HepG2 (cell line): ENCODE measurements around the gene INHBE. TPM values are rescaled to one million over a fixed set of nuclear protein-coding genes. Genes with fewer than 3 reads are reported as not detected.

ENCODE experiments used
- CREM ChIP-seq, 2 experiments: sonication (generic) in 1 of 2; formaldehyde crosslinking in 1 of 2; IDR thresholded peaks; 2 replicates each; pipeline versions ENCODE4 v1.4.0 to v1.6.1; 2016 to 2020; ENCODE audit warnings: antibody characterized with exemption in 1 of 2, mild to moderate bottlenecking in 1 of 2, missing genetic modification reagents in 1 of 2
- NR2F2 ChIP-seq: IDR thresholded peaks from 2 replicates; pipeline ENCODE4 v1.6.1; 2012; ENCODE audit warnings: low read depth, inconsistent platforms, borderline replicate concordance
- POGZ ChIP-seq: sonication (generic); formaldehyde crosslinking; IDR thresholded peaks from 2 replicates; pipeline ENCODE4 v1.4.0; 2020; ENCODE audit warnings: mild to moderate bottlenecking, missing genetic modification reagents
- RORA ChIP-seq: sonication (generic); formaldehyde crosslinking; IDR thresholded peaks from 2 replicates; pipeline ENCODE4 v1.5.0; 2020; ENCODE audit warnings: mild to moderate bottlenecking, missing genetic modification reagents, moderate library complexity
- TBX2 ChIP-seq: sonication (generic); formaldehyde crosslinking; IDR thresholded peaks from 2 replicates; pipeline ENCODE4 v1.5.0; 2020; ENCODE audit warnings: missing genetic modification reagents, mild to moderate bottlenecking, borderline replicate concordance
- ZNF569 ChIP-seq: sonication (generic); formaldehyde crosslinking; IDR thresholded peaks from 2 replicates; pipeline ENCODE4 v1.5.0; 2020; ENCODE audit warnings: mild to moderate bottlenecking, missing genetic modification reagents, moderate library complexity, borderline replicate concordance
- ZNF670 ChIP-seq: sonication (generic); formaldehyde crosslinking; IDR thresholded peaks from 2 replicates; pipeline ENCODE4 v1.8.0; 2022; ENCODE audit warnings: mild to moderate bottlenecking, missing genetic modification reagents, borderline replicate concordance
- polyA plus RNA-seq, 8 experiments: library from polyadenylated mRNA; depleted of rRNA in 3 of 8; stranded (reverse) in 7 of 8; unstranded in 1 of 8; fragments of >200 nt; fragmentation: Illumina TruSeq in 4 of 8; extraction: Trizol in 4 of 8; gene quantifications; 2 replicates each; pipeline versions ENCODE4 v1.2.1 to v1.2.3, GENCODE V29; 2011 to 2016; ENCODE audit warnings: low read depth in 4 of 8, missing spikeins in 1 of 8, mixed read lengths in 1 of 8; ENCODE audit not compliant: insufficient read depth in 1 of 8
- total RNA-seq, 5 experiments: library from RNA; depleted of rRNA; stranded (reverse); fragments of >200 nt; fragmentation: Illumina TruSeq; extraction: Trizol; gene quantifications; 2 replicates each; pipeline ENCODE4 v1.2.3, GENCODE V29; 2016; ENCODE audit warnings: low read depth in 1 of 5
- TF ChIP-seq, protein P1 (sequence below): sonication (generic); formaldehyde crosslinking; IDR thresholded peaks from 2 replicates; pipeline ENCODE4 v1.8.0; 2022; ENCODE audit warnings: mild to moderate bottlenecking, missing genetic modification reagents, borderline replicate concordance
- TF ChIP-seq, protein P2 (sequence below): sonication (generic); formaldehyde crosslinking; IDR thresholded peaks from 2 replicates; pipeline ENCODE4 v1.4.0; 2020; ENCODE audit warnings: missing genetic modification reagents
- TF ChIP-seq, protein P3 (sequence below): sonication (generic); formaldehyde crosslinking; IDR thresholded peaks from 2 replicates; pipeline ENCODE4 v1.8.1; 2023; ENCODE audit warnings: mild to moderate bottlenecking, inconsistent platforms, moderate library complexity, missing genetic modification reagents, borderline replicate concordance
- TF ChIP-seq, protein P4 (sequence below), 2 experiments: sonication (generic) in 1 of 2; formaldehyde crosslinking in 1 of 2; IDR thresholded peaks; 2 replicates each; pipeline versions ENCODE4 v1.5.1 to v1.6.1; 2011 to 2020; ENCODE audit warnings: borderline replicate concordance in 1 of 2, low read depth in 1 of 2, low read length in 1 of 2, mild to moderate bottlenecking in 1 of 2, missing genetic modification reagents in 1 of 2, moderate library complexity in 1 of 2
- TF ChIP-seq, protein P5 (sequence below): sonication (generic); formaldehyde crosslinking; IDR thresholded peaks from 2 replicates; pipeline ENCODE4 v1.8.1; 2022; ENCODE audit warnings: low read depth, mild to moderate bottlenecking, missing genetic modification reagents
- TF ChIP-seq, protein P6 (sequence below): sonication (generic); formaldehyde crosslinking; IDR thresholded peaks from 2 replicates; pipeline ENCODE4 v1.8.1; 2023; ENCODE audit warnings: mild to moderate bottlenecking, missing genetic modification reagents
- TF ChIP-seq, protein P7 (sequence below): fragments of 450-650 bp; IDR thresholded peaks from 2 replicates; pipeline ENCODE4 v1.6.1; 2017

INHBE gene
- total and polyA plus RNA-seq, 2 of the 13 experiments (the other 11 are each of a cell fraction or from before 2014, with no cell fraction given) = 17.0 to 32.0 TPM

DNA sequence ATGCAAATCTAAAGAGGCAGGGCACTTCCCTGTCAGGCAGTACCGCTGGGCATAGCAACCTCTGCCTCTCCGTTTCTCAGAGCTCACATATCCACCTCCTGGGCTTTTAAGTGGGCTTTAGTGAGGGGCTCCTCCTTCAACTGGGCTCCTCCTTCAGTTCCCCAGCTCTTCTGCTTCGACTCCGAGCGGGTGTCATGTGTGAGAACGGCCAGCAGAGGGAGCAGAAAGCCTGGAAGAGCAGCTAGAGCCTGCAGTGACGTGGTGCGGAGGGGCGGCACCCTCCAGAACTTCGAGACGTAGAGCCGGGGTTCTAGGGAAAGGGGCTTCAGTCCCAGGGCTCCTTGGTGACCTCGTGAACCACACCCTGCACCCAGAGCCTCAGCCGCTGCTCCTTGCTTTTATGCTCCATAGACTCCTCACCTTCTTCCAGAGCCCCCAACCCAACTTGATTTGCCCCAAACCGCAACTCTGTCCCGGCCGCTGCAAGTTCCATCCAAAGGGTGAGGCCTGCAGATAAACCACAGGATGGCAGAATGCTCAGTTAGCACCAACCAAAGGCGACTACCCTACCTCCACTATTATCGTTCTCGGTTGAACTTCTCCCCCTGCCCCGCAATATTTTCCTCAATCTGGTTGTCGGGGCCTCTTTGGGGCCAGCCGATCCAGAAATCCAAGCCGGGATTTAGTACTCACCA, 4.1 kb downstream of the INHBE start (continued):
- TF ChIP-seq, protein P1, sequence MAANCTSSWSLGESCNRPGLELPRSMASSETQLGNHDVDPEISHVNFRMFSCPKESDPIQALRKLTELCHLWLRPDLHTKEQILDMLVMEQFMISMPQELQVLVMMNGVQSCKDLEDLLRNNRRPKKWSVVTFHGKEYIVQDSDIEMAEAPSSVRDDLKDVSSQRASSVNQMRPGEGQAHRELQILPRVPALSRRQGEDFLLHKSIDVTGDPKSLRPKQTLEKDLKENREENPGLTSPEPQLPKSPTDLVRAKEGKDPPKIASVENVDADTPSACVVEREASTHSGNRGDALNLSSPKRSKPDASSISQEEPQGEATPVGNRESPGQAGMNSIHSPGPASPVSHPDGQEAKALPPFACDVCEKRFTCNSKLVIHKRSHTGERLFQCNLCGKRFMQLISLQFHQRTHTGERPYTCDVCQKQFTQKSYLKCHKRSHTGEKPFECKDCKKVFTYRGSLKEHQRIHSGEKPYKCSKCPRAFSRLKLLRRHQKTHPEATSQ (CRISPR knock-in tag) = no peak
- TF ChIP-seq, protein P2, sequence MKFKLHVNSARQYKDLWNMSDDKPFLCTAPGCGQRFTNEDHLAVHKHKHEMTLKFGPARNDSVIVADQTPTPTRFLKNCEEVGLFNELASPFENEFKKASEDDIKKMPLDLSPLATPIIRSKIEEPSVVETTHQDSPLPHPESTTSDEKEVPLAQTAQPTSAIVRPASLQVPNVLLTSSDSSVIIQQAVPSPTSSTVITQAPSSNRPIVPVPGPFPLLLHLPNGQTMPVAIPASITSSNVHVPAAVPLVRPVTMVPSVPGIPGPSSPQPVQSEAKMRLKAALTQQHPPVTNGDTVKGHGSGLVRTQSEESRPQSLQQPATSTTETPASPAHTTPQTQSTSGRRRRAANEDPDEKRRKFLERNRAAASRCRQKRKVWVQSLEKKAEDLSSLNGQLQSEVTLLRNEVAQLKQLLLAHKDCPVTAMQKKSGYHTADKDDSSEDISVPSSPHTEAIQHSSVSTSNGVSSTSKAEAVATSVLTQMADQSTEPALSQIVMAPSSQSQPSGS (CRISPR knock-in tag) = peak; percentile 12; the same call in 1 of the 2 replicates
- no peak for TF ChIP-seq NR2F2
- TF ChIP-seq ZNF670 (CRISPR knock-in tag) = no peak
- TF ChIP-seq RORA (CRISPR knock-in tag) = no peak
- TF ChIP-seq, protein P3, sequence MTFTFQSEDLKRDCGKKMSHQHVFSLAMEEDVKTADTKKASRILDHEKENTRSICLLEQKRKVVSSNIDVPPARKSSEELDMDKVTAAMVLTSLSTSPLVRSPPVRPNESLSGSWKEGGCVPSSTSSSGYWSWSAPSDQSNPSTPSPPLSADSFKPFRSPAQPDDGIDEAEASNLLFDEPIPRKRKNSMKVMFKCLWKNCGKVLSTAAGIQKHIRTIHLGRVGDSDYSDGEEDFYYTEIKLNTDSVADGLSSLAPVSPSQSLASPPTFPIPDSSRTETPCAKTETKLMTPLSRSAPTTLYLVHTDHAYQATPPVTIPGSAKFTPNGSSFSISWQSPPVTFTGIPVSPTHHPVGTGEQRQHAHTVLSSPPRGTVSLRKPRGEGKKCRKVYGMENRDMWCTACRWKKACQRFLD (CRISPR knock-in tag) = no peak
- TF ChIP-seq TBX2 = 0 out of 2 replicates have a peak, but pooled peaks have one; percentile 48
- TF ChIP-seq POGZ = peak; percentile 35; the same call in 1 of the 2 replicates
- TF ChIP-seq CREM (IDR thresholded peaks at IDR 0.05) = peak; percentile 73
- TF ChIP-seq CREM (CRISPR knock-in tag; IDR thresholded peaks at IDR 0.05) = no peak
- TF ChIP-seq, protein P4, sequence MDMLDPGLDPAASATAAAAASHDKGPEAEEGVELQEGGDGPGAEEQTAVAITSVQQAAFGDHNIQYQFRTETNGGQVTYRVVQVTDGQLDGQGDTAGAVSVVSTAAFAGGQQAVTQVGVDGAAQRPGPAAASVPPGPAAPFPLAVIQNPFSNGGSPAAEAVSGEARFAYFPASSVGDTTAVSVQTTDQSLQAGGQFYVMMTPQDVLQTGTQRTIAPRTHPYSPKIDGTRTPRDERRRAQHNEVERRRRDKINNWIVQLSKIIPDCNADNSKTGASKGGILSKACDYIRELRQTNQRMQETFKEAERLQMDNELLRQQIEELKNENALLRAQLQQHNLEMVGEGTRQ (IDR thresholded peaks at IDR 0.05; ENCODE audit: low read depth, low read length) = no peak
- TF ChIP-seq, protein P4 (CRISPR knock-in tag; IDR thresholded peaks at IDR 0.05; ENCODE audit: borderline replicate concordance) = no peak
- TF ChIP-seq, protein P5, sequence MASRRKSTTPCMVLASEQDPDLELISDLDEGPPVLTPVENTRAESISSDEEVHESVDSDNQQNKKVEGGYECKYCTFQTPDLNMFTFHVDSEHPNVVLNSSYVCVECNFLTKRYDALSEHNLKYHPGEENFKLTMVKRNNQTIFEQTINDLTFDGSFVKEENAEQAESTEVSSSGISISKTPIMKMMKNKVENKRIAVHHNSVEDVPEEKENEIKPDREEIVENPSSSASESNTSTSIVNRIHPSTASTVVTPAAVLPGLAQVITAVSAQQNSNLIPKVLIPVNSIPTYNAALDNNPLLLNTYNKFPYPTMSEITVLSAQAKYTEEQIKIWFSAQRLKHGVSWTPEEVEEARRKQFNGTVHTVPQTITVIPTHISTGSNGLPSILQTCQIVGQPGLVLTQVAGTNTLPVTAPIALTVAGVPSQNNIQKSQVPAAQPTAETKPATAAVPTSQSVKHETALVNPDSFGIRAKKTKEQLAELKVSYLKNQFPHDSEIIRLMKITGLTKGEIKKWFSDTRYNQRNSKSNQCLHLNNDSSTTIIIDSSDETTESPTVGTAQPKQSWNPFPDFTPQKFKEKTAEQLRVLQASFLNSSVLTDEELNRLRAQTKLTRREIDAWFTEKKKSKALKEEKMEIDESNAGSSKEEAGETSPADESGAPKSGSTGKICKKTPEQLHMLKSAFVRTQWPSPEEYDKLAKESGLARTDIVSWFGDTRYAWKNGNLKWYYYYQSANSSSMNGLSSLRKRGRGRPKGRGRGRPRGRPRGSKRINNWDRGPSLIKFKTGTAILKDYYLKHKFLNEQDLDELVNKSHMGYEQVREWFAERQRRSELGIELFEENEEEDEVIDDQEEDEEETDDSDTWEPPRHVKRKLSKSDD (CRISPR knock-in tag) = no peak
- TF ChIP-seq, protein P6, sequence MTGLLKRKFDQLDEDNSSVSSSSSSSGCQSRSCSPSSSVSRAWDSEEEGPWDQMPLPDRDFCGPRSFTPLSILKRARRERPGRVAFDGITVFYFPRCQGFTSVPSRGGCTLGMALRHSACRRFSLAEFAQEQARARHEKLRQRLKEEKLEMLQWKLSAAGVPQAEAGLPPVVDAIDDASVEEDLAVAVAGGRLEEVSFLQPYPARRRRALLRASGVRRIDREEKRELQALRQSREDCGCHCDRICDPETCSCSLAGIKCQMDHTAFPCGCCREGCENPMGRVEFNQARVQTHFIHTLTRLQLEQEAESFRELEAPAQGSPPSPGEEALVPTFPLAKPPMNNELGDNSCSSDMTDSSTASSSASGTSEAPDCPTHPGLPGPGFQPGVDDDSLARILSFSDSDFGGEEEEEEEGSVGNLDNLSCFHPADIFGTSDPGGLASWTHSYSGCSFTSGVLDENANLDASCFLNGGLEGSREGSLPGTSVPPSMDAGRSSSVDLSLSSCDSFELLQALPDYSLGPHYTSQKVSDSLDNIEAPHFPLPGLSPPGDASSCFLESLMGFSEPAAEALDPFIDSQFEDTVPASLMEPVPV (CRISPR knock-in tag) = no peak; the same call in 1 of the 2 replicates
- TF ChIP-seq, protein P7, sequence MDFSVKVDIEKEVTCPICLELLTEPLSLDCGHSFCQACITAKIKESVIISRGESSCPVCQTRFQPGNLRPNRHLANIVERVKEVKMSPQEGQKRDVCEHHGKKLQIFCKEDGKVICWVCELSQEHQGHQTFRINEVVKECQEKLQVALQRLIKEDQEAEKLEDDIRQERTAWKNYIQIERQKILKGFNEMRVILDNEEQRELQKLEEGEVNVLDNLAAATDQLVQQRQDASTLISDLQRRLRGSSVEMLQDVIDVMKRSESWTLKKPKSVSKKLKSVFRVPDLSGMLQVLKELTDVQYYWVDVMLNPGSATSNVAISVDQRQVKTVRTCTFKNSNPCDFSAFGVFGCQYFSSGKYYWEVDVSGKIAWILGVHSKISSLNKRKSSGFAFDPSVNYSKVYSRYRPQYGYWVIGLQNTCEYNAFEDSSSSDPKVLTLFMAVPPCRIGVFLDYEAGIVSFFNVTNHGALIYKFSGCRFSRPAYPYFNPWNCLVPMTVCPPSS = no peak
- TF ChIP-seq ZNF569 (CRISPR knock-in tag) = no peak
